HG03565 (cell line): Measurements from ENCODE around the gene ZPBP2.

Experiments
- ATAC-seq: cut with Tn5 transposase; IDR thresholded peaks from one replicate; pipeline ENCODE4 v1.9.1; 2021; ENCODE audit warnings: mild to moderate bottlenecking, moderate library complexity; ENCODE audit not compliant: unreplicated experiment

Gene ZPBP2

GRCh38 chr17:39904990-39905288 is 36.9 kb downstream of the ZPBP2 start:
- no peak for ATAC-seq

- ATAC-seq = no peak
These were observed 40.9 kb downstream of the ZPBP2 start for GRCh38 chr17:39908789-39909352.

GRCh38 chr17:39913989-39914388 is 46.0 kb downstream of the ZPBP2 start:
- no peak for ATAC-seq

GRCh38 chr17:39915559-39915958 is 47.6 kb downstream of the ZPBP2 start:
- ATAC-seq = no peak

GRCh38 chr17:39916918-39917317 is 48.9 kb downstream of the ZPBP2 start:
- ATAC-seq = no peak

GRCh38 chr17:39919087-39919683 is 51.2 kb downstream of the ZPBP2 start:
- ATAC-seq = no peak

- no peak for ATAC-seq
These were observed 52.5 kb downstream of the ZPBP2 start for GRCh38 chr17:39920218-39921210.

- no peak for ATAC-seq
These were observed 53.3 kb downstream of the ZPBP2 start for GRCh38 chr17:39921323-39921722.

- ATAC-seq = no peak
These were observed 54.0 kb downstream of the ZPBP2 start for GRCh38 chr17:39922006-39922405.

- ATAC-seq = no peak
These were observed 55.2 kb downstream of the ZPBP2 start for GRCh38 chr17:39923230-39923629.

- ATAC-seq = no peak
These were observed 56.1 kb downstream of the ZPBP2 start for GRCh38 chr17:39923836-39924690.

- no peak for ATAC-seq
These were observed 56.7 kb downstream of the ZPBP2 start for GRCh38 chr17:39924691-39925055.

GRCh38 chr17:39925282-39926134 is 57.5 kb downstream of the ZPBP2 start:
- ATAC-seq = no peak

GRCh38 chr17:39926135-39926587 is 58.2 kb downstream of the ZPBP2 start:
- ATAC-seq = no peak

- ATAC-seq = no peak
These were observed 58.6 kb downstream of the ZPBP2 start for GRCh38 chr17:39926588-39927100.
